Karpas-422 (cell line): ENCODE data around the gene ALDH1A1. TPM values are rescaled to one million over a fixed set of nuclear protein-coding genes. Genes with fewer than 3 reads are reported as not detected.
A peak's percentile ranks its signal among the peaks of the same experiment; 100 is the strongest.

Experiments used
- DNase-seq: peaks from one replicate; pipeline ENCODE4 v3.0.0-alpha.2; 2015
- H2AFZ ChIP-seq: fragments of 200-600 bp; sonication (generic); 2 replicates; pipeline ENCODE4 v1.6.1; 2014; ENCODE audit warnings: antibody characterized with exemption, low read length, mixed read lengths
- H3K27ac ChIP-seq: fragments of 200-600 bp; sonication (generic); 2 replicates; pipeline ENCODE4 v1.5.1; 2014; ENCODE audit warnings: mild to moderate bottlenecking, low read length, moderate library complexity
- H3K27me3 ChIP-seq: fragments of 200-600 bp; sonication (generic); 2 replicates; pipeline ENCODE4 v1.6.1; 2014; ENCODE audit warnings: low read length, mixed read lengths
- H3K36me3 ChIP-seq: fragments of 200-600 bp; sonication (generic); 2 replicates; pipeline ENCODE4 v1.6.1; 2014; ENCODE audit warnings: low read length, mixed read lengths; ENCODE audit not compliant: insufficient read depth
- H3K4me1 ChIP-seq: fragments of 200-600 bp; sonication (generic); 2 replicates; pipeline ENCODE4 v1.6.1; 2014; ENCODE audit warnings: mild to moderate bottlenecking, low read length, mixed read lengths
- H3K4me2 ChIP-seq: fragments of 200-600 bp; sonication (generic); 2 replicates; pipeline ENCODE4 v1.6.1; 2014; ENCODE audit warnings: low read length, low read depth, mild to moderate bottlenecking; ENCODE audit not compliant: poor library complexity, severe bottlenecking
- H3K4me3 ChIP-seq: fragments of 200-600 bp; sonication (generic); 2 replicates; pipeline ENCODE4 v1.5.1; 2014; ENCODE audit warnings: mild to moderate bottlenecking, antibody characterized with exemption, low read length, mixed read lengths
- H3K79me2 ChIP-seq: fragments of 200-600 bp; sonication (generic); 2 replicates; pipeline ENCODE4 v1.6.1; 2014; ENCODE audit warnings: mild to moderate bottlenecking, low read length, mixed read lengths
- H3K9ac ChIP-seq: fragments of 200-600 bp; sonication (generic); 2 replicates; pipeline ENCODE4 v1.6.0; 2014; ENCODE audit warnings: low read length
- H3K9me2 ChIP-seq: fragments of 200-600 bp; sonication (generic), shearing (Covaris generic); replicated peaks from 2 replicates; pipeline ENCODE4 v1.6.0; 2014; ENCODE audit warnings: mild to moderate bottlenecking, low read length, moderate library complexity; ENCODE audit not compliant: insufficient read depth
- H3K9me3 ChIP-seq: fragments of 300-700, 200-600 bp; sonication (generic); 2 replicates; pipeline ENCODE4 v1.6.1; 2014; ENCODE audit warnings: low read length, mixed read lengths
- H4K20me1 ChIP-seq: fragments of 200-600 bp; sonication (generic); 2 replicates; pipeline ENCODE4 v1.6.1; 2014; ENCODE audit warnings: mild to moderate bottlenecking, antibody characterized with exemption, low read length, low read depth; ENCODE audit not compliant: insufficient read depth
- total RNA-seq: library from RNA; depleted of rRNA; stranded (reverse); fragments of >200 nt; shearing (Covaris generic); gene quantifications from 2 replicates; pipeline ENCODE4 v1.2.3, GENCODE V29; 2014; ENCODE audit warnings: low replicate concordance; rRNA removed

The ALDH1A1 gene
- not detected in 2 replicates for total RNA-seq

DNA sequence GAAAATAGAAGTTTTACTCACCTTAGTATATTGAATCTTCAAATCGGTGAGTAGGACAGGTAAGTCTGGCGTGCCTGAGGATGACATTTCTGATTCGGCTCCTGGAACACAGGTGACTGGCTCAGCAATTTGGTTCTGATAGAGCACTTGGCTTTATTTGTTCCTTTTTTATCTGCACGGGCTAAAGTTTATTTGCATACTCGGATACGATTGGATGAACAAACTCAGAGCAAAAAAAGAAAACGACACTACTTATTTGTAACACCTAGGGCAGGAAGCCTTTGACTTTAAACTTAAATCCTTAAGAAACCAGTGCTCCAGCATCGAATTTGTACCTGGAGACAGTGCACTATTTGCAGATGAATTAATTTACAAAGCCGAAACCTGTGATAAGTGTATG lies at the start of gene ALDH1A1:
Gene ALDH1A1 (minus strand): TSS at position 140 of the 400 bp plus-strand sequence. CDS start 53 bp downstream, at position 87.
- Histone ChIP-seq H3K27me3 (no peaks in the 10 kb centered on the region), H3K9me3 (no peaks in the 10 kb centered on the region), H3K4me1 (peaks cover 10% of the 10 kb centered on the region), H3K9me2 (no peaks in the 10 kb centered on the region), H3K36me3 (no peaks in the 10 kb centered on the region), H3K4me2 (peak within 1 kb of the TSS; percentile 28), H3K79me2 (no peaks in the 10 kb centered on the region), H2AFZ (no peak within 1 kb of the TSS), H3K9ac (no peak within 1 kb of the TSS), H3K4me3 (no peak within 1 kb of the TSS), H4K20me1 (no peaks in the 10 kb centered on the region), H3K27ac (no peak within 1 kb of the TSS)
- no peak for DNase-seq

DNA sequence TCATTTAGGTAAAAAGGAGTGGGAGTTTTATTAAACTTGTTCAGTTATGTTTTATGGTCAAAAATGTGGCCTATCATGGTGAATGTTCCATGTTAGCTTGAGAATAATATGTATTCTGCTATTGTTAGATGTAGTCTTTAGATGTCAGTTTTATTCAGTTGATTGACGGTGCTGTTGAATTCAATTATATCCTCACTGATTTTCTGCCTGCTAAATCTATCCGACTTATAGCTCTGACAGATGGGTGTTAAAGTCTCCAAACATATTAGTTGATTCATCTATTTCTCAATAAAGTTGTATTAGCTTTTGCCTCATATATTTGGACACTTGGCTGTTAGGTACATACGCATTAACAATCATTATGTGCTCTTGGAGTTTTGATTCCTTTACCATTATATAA lies 49.0 kb upstream of the ALDH1A1 start:
- no peaks in the 10 kb centered on the region for H3K9me2 ChIP-seq
- no peaks in the 10 kb centered on the region for H3K9me3 ChIP-seq
- H2AFZ ChIP-seq, result no peak overlapping the region
- H4K20me1 ChIP-seq, result no peaks in the 10 kb centered on the region
- H3K79me2 ChIP-seq, result no peaks in the 10 kb centered on the region
- no peaks in the 10 kb centered on the region for H3K4me1 ChIP-seq
- H3K27me3 ChIP-seq, result no peaks in the 10 kb centered on the region
- H3K27ac ChIP-seq, result no peak overlapping the region
- no peak overlapping the region for H3K4me2 ChIP-seq
- H3K4me3 ChIP-seq, result no peak overlapping the region
- H3K9ac ChIP-seq, result no peak overlapping the region
- no peak for DNase-seq
- H3K36me3 ChIP-seq, result no peaks in the 10 kb centered on the region

DNA sequence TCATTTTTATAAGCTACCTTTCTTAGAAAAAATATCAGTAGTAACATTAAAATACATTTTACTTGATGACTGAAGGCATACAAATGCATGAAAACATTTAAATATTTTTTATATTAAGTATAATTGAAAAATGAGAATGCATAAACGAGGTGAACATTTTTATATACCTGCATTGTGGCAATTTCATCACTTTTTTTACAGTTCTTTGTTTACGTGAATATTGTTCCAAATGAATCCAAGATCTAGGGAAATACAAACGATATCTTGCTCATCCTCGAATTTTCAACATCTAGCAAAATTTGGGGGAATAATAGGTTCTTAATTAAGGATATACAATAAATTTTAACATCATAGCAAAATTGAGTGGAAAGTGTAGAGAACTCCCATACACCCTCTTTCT lies 45.5 kb upstream of the ALDH1A1 start:
- Histone ChIP-seq H3K9me3 (no peaks in the 10 kb centered on the region), H3K4me1 (no peaks in the 10 kb centered on the region)

DNA sequence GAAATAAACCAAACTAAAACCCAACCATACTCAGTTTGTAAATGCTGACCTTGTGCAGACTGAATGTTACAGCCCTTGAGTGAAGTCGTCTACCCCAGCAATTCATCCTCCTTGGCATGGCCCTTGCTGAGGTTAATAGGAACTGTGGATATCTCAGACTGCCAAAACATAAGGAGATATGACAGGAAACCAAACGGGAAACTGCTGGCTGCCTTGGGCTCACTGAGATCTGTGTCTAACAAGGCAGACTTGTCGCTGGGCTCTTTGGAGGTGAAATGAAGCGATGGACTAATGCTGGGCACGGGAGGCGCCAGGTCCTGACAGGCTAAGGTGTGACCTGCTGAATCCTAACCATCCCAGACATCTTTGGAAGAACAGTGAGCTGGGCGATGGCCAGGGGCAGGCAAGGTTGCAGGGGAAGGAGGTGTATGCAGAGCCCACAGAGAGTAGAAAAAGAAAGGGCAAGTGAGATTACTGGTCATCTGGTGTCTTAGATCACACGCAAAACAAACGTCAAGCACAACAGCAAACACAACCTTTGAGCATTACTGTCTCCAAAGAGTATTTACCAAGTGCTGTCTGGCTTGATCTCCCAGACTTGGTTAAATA lies 44.6 kb upstream of the ALDH1A1 start:
- Histone ChIP-seq H3K4me2 (no peak overlapping the region), H3K27ac (no peak overlapping the region), H3K79me2 (no peaks in the 10 kb centered on the region), H3K9me3 (no peaks in the 10 kb centered on the region), H2AFZ (no peak overlapping the region), H3K9me2 (no peaks in the 10 kb centered on the region), H4K20me1 (no peaks in the 10 kb centered on the region), H3K9ac (no peak overlapping the region), H3K36me3 (no peaks in the 10 kb centered on the region), H3K4me1 (no peaks in the 10 kb centered on the region), H3K27me3 (no peaks in the 10 kb centered on the region), H3K4me3 (no peak overlapping the region)
- no peak for DNase-seq

More for the DNA sequence above, 45.5 kb upstream of the ALDH1A1 start:
- Histone ChIP-seq H3K9me2 (no peaks in the 10 kb centered on the region), H3K4me3 (no peak overlapping the region), H3K79me2 (no peaks in the 10 kb centered on the region), H3K4me2 (no peak overlapping the region), H3K27me3 (no peaks in the 10 kb centered on the region), H3K27ac (no peak overlapping the region), H3K9ac (no peak overlapping the region), H3K36me3 (no peaks in the 10 kb centered on the region), H2AFZ (no peak overlapping the region), H4K20me1 (no peaks in the 10 kb centered on the region)
- no peak for DNase-seq

DNA sequence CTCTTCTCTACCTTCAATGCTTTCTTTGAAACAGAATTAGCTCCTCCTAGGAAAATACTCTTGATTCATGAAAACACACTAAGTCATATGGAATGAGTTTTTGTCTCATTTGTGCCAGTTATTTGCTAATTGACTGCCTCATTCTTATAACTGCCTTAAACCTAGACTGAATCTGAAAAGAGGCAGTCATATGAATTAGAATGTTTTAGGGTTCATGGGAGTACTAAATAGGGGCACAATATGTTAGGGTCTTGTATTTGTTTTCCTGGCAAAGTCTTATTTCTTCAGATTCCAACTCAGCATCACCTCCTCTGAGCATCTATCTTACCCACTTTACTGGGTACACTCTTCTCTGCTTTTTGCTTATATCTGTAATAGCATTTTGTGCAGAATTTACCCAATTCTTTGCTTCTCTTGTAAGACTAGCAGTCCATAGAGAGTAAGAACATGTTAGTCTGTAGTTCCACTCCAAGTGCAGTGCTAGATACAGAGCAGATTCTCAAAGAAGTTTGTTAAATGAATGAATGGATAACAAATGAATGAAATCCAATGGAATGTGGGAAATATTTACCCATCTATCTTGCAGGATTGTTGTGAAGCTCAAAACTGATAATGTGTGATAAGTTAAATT lies 43.9 kb upstream of the ALDH1A1 start:
- no peaks in the 10 kb centered on the region for H3K9me3 ChIP-seq
- H2AFZ ChIP-seq, result no peak overlapping the region
- no peaks in the 10 kb centered on the region for H3K36me3 ChIP-seq
- no peak overlapping the region for H3K4me3 ChIP-seq
- H3K4me2 ChIP-seq, result no peak overlapping the region
- no peak overlapping the region for H3K9ac ChIP-seq
- no peaks in the 10 kb centered on the region for H3K4me1 ChIP-seq
- DNase-seq, result no peak
- no peaks in the 10 kb centered on the region for H3K9me2 ChIP-seq
- no peaks in the 10 kb centered on the region for H3K79me2 ChIP-seq
- H3K27ac ChIP-seq, result no peak overlapping the region
- no peaks in the 10 kb centered on the region for H3K27me3 ChIP-seq
- H4K20me1 ChIP-seq, result no peaks in the 10 kb centered on the region

DNA sequence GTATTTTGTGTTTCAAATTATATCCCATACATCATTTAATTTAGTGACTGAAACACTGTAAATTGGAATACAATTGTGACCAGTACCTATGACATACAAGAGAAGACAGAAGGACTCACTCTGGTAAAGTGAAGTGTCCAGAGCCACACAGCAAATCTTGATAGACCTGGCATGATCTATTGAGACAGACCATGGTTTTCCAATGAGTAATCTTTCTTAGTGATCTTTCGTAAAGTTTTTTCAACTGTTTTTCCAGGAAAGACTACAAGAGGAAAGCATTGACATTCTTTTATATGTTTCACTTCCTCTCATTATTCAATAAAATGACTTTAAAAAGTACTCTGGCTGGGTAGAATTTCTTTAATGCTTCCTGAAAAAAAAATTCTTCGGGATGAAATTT lies 43.3 kb upstream of the ALDH1A1 start:
- Histone ChIP-seq H3K9ac (no peak overlapping the region), H2AFZ (no peak overlapping the region), H3K36me3 (no peaks in the 10 kb centered on the region), H3K9me3 (no peaks in the 10 kb centered on the region), H3K4me3 (no peak overlapping the region), H3K27ac (no peak overlapping the region), H3K27me3 (no peaks in the 10 kb centered on the region), H3K79me2 (no peaks in the 10 kb centered on the region), H3K4me2 (no peak overlapping the region), H3K4me1 (no peaks in the 10 kb centered on the region), H4K20me1 (no peaks in the 10 kb centered on the region), H3K9me2 (no peaks in the 10 kb centered on the region)
- DNase-seq, result no peak

DNA sequence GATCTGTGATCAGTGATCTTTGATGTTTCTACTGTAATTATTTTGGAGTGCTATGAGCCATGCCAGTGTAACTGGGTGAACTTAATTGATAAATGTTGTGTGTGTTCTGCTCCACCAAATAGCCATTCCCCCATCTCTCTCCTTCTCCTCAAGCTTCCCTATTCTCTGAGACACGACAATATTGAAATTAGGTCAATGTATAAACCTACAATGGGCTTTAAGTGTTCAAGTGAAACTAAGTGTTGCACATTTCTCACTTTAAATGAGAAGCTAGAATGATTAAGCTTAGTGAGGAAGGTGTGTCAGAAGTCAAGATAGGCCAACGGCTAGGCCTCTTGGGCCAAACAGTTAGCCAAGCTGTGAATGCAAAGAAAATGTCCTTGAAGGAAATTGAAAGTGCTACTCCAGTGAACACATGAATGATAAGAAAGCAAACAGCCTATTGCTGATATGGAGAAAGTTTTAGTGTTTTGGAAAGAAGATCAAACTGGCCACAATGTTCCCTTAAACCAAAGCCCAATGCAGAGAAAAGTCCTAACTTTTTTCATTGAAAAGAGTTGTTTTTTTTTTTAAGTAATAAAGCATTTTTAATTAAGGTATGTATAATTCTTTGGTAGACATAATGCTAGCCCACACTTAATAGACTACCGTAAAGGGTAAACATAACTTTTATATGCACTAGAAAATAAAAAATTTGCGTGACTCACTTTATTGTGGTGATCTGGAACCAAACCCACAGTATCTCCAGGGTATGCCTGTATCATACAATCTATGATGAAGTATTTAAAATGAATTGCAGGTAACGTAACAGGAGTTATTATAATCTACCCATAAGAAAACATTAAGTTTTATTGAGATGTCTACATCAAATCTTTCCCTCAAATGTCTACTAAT lies 42.5 kb upstream of the ALDH1A1 start:
- Histone ChIP-seq H4K20me1 (no peaks in the 10 kb centered on the region), H2AFZ (no peak overlapping the region), H3K4me2 (no peak overlapping the region), H3K4me1 (no peaks in the 10 kb centered on the region), H3K27ac (no peak overlapping the region), H3K9me2 (no peaks in the 10 kb centered on the region), H3K4me3 (no peak overlapping the region), H3K27me3 (no peaks in the 10 kb centered on the region), H3K9me3 (no peaks in the 10 kb centered on the region), H3K36me3 (no peaks in the 10 kb centered on the region), H3K9ac (no peak overlapping the region), H3K79me2 (no peaks in the 10 kb centered on the region)
- no peak for DNase-seq

DNA sequence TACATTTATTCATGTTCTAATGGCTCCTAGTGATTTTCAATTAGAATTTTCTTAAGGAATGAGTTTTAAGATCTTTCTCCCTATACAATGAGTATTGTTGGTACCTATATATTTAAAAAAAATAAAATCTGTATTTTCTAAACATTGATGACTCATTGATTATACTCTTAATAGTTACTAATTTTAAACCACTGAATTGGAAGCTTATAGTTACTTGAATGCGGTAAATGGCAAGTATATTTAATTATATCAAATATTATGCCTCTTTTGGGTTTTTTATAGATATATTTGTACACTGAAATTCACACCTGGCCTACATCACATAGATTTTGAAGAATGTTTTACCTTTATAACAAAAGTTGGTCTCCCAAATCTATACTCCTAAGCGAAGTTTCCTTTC lies 38.9 kb upstream of the ALDH1A1 start:
- H3K27ac ChIP-seq, result no peak overlapping the region
- no peaks in the 10 kb centered on the region for H4K20me1 ChIP-seq
- no peaks in the 10 kb centered on the region for H3K9me2 ChIP-seq
- no peak for DNase-seq
- no peaks in the 10 kb centered on the region for H3K36me3 ChIP-seq
- H3K4me2 ChIP-seq, result no peak overlapping the region
- no peak overlapping the region for H3K4me3 ChIP-seq
- no peak overlapping the region for H2AFZ ChIP-seq
- no peaks in the 10 kb centered on the region for H3K9me3 ChIP-seq
- no peaks in the 10 kb centered on the region for H3K4me1 ChIP-seq
- H3K9ac ChIP-seq, result no peak overlapping the region
- no peaks in the 10 kb centered on the region for H3K27me3 ChIP-seq
- no peaks in the 10 kb centered on the region for H3K79me2 ChIP-seq
